NCI-H1436 treated with DMSO at 0.1 percent for 48 hours (cell line): ENCODE measurements around the gene ZNF598.

Experiments used
- DNase-seq: peaks from one replicate; lab custom pipeline; 2025; lab: John Stamatoyannopoulos, UW

The ZNF598 gene

DNA sequence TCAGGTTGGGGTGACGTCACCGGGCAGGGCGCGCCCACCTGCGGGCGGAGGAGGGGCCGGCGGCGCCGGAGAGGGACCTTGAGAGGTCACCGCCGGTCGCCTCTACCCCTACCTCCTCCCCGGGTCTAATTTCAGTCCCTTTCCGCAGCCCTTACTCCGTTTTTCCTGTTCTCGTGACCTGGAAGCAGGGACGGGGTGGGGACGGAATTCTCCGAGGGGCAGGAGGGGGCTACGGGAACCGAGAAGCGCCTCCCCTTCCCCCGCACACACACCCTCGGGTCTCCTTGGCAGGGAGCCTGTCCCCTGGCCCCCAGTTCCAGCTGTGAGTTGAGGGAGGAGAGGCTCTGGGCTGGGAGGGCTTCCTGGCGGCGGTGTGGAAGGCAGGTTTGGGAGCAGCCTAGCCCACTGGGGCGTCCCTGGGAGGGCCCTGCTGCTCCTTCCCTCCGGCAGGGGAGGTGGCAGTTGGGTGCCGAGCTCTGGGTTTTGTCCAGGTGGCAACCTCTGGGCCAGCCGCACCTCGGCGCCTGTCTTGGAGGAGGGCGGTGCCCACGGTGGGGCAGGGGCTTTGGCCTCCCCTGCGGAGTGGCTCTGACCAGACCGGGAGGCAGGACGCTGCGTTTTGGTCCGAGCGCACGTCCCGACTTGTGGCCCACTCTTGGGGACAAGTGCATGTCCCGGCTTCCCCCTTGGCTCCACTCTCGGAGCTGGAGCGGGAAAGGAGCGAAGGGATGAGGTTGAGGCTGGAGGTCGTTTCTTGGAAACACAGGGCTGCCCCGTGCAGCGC, 19.1 kb downstream of the ZNF598 start:
- no peak for DNase-seq

DNA sequence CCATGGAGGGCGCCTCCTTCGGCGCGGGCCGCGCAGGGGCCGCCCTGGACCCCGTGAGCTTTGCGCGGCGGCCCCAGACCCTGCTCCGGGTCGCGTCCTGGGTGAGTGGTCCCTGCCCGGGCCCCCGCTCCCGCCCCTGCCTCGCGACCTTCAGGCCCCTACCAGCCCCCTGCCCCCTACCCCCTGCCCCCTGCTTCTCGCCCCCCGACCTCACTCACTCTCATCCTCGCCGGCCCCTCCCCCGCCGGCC, 19.6 kb downstream of the ZNF598 start:
- DNase-seq: no peak

DNA sequence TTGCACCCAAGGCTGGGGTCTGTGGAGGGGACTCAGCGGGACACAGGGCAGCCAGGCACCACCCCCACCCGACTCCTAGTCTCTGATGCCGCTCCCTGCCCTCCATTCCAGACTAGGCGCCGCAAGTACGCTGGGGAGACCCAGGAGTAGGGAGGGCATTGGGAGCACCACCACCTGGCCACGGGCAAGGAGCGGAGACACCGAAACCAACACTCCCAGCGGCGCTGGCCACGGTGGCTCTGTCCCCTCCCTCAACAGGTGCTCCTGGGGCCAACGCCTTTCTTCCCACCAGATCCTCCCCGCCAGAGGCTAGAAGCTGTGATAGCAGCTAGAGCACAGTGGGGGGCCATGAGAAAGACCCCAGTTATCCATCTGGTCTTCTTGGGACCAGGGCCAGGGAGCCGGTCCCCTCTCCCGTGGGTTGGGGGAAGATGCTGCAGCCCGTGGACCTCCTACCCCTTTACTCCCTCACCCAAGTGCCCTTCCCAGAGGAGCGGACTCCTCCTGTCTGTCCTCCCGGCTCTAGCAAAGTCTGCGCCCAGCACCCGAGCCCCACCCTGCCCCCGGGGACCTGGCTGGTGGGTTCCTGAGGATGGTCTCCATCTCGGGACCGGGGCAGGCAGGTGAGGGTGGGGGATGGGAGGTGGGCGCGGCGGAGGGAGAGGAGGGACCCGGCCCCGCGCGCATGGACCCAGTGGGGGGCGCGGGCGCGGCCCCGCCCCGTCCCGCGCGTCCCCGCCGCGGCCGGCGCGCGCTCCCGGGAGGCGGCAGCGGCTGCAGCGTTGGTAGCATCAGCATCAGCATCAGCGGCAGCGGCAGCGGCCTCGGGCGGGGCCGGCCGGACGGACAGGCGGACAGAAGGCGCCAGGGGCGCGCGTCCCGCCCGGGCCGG, 20.2 kb downstream of the ZNF598 start, which contains the start of gene SYNGR3:
Gene SYNGR3, plus strand, starts transcription at position 762 of the 892 bp plus-strand sequence. CDS start 133 bp downstream, outside the sequence.
- no peak for DNase-seq

DNA sequence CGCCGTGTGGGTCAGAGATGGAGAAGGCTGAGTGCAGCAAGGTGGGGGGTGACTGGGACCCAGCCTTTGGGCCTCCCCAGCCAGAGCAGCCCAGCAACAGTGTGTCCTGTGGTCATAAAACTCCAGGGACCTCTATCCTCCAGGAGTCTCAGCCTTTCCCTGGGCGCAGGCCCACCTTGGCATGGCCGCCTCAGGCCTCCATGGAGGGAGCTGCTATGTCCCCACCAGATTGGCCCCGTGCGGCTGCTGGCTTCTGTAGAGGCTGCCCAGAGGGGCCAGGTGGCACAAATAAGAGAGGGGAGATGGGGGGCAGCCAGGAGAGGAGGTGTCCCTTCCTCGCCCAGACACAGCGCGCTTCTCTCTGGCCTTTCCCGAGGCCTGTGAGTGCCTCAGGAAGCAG, 22.4 kb downstream of the ZNF598 start:
- DNase-seq: no peak

DNA sequence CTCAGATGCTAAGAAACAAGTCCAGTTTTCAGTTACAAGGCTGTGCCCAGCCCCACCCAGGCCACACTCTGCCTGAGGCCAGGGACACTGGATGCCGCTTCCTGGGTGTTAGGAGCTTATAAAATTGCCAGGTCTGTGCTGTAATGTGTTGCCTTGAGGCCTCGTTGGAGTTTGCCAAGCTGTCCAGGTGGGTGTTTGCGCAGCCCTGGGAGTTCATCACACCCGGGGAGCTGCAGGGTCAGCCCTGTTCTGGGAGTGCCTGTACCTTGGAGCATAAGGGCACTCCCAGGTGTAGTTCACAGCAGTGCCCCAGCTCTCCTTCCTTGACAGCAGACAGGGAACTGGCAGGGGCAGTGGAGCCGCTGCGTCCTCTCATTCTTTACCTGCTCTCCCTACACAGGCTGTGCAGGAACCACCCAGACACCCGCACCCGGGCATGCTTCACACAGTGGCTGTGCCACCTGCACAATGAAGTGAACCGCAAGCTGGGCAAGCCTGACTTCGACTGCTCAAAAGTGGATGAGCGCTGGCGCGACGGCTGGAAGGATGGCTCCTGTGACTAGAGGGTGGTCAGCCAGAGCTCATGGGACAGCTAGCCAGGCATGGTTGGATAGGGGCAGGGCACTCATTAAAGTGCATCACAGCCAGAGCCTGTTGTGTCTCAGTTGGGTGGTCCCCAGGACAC, 24.0 kb downstream of the ZNF598 start:
- no peak for DNase-seq

DNA sequence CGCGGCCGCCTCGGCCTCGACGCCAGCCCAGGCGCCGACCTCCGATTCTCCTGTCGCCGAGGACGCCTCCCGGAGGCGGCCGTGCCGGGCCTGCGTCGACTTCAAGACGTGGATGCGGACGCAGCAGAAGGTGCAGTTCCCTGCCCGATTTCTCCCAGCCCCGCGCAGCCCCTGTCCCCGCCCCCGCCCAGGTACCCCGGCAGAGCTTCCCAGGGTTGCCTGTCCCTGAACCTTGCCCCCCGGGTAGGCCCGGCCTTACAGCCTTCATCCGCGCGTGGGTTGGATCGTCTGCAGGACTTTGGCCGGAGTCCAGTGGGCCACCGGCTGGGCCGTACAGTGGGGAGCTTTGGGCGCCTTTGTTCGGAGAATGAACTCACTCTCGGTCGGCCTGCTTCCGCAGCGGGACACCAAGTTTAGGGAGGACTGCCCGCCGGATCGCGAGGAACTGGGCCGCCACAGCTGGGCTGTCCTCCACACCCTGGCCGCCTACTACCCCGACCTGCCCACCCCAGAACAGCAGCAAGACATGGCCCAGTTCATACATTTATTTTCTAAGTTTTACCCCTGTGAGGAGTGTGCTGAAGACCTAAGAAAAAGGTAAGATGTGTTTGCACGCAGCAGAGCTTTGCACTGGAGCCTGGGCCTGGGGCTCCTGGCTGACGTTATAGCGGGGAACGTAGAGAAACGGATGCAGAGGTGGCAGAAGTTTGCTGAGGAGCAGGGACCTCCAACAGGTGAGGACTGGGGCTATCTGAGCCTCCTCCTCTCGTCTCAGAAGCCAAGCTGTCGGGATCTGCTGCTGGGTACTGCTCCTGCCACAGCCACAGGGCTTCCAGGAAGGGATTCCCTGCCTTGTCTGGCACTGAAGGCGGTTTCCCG, 25.0 kb downstream of the ZNF598 start:
- DNase-seq: no peak

DNA sequence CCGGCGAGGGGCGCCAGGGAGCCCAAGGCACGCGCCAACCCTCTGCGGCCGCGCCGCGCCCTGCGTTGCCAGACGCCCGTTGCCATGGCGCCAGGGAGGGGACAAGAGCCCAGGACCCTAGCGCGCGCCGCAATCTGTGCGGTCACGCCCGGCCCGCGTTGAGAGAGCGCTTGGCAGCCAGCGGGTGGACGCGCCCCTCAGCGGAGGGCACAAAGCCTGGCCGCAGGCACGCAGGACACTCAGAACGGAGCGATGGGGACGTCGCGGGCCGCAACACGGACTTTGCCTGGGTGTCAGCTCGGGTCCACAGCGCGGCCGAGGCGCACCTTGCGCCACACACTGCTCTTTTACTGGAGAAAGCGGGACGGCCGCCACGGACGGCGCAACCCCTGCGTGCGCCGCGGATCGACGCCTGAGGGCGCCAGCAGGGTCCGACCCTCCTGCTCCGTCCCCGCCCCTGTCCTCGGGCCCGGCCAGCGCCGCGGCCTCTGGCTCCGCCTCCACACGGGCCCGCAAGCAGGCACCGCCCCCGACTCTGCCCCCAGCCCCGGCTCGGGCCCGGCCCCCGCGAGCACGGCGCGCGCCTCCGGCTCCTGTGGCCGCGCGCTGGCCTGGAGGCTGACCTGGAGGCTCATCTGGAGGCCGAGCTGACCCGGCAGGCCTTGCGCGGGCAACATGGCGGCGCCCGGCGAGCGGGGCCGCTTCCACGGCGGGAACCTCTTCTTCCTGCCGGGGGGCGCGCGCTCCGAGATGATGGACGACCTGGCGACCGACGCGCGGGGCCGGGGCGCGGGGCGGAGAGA, 25.9 kb downstream of the ZNF598 start, which contains the start of gene GFER:
Gene GFER, plus strand, starts transcription at position 650 of the 803 bp plus-strand sequence. Its CDS starts 26 bp downstream, at position 676.
- DNase-seq: no peak

DNA sequence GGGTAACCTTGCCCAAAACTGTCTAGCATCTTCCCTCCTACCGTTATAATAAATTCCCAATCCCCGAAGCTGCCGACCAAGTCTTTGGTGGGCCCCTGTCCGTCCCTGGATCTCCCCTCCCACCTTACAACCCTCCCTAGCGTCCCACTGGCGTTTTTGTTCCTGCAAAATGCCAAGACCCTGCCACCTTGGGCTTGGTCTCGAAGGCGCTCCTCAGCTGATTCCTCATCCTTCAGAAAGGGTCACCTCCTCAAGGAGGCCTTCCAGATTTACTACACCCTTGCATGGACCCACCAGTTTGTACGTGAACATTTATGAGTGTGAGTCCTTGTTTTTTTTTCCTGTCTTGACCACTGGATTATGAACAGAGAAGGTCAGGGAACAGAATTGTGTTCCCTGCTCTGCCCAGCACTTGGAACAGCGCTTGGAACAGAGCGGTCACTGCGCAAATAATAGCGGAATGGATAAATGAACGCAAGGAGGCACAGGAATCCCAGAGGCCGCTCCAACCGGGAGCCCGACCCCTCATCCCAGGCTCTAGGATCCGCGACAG, 26.6 kb downstream of the ZNF598 start:
- no peak for DNase-seq

DNA sequence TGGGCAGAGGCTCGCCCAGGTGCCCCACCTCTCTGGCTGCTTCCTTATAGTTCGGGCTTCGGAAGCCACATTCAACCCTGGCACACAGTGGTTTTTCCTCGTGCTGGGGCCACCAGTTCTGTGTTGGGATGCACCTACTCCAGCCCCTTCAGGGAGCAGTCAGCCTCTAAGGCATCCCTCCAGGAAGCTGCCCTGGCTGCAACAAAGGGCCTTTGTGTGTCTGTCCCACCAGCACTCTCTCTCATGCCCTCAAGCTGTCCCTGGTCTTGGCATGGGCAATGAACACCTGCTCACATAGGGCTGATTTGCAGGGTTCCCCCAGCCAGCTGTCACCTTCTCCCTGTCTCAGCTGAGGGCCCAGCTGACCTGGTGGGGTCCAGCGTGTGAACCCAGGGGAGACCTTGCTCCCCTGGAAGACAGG, 27.6 kb downstream of the ZNF598 start:
- DNase-seq: no peak

DNA sequence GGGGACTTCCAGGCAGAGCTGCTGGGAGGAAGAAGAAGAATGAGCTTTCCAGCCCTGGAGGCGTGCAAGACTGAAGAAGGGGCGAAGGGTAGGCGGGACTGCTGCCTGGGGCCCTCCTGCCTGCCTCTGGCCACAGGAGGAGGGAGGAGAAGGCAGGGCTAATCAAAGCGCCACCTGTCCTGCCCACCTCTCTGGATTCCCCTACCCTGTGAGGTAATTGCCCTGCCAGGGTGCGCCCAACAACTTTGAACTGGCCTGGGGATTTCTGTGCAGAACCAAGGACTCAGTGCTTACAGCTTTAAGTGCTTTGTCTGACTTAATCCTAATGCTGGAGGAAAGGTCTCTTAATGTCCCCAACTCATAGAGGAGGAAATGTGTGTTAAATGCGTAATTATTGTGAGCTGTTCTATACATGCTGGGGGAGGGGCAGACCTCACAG, 28.2 kb downstream of the ZNF598 start, which contains the start of gene NOXO1:
Gene NOXO1, minus strand, starts transcription at position 72 of the 439 bp plus-strand sequence. CDS start 290 bp downstream, outside the sequence.
- DNase-seq: no peak

DNA sequence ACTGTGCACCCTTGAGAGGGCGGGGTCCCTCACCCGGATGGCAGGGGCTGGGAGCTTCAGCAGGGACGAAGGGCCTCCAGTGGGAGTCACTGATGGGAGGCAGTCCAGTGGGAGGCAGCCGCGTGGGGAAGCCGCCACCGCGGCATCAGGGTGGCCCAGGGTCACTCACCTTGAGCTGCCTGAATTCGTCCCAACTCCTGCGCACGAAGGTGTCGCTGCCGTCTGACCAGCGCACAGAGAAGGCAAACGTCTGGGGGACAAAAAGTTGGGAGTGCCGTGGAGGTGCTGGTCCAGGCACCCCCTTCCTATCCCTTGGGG, 28.9 kb downstream of the ZNF598 start:
- no peak for DNase-seq

DNA sequence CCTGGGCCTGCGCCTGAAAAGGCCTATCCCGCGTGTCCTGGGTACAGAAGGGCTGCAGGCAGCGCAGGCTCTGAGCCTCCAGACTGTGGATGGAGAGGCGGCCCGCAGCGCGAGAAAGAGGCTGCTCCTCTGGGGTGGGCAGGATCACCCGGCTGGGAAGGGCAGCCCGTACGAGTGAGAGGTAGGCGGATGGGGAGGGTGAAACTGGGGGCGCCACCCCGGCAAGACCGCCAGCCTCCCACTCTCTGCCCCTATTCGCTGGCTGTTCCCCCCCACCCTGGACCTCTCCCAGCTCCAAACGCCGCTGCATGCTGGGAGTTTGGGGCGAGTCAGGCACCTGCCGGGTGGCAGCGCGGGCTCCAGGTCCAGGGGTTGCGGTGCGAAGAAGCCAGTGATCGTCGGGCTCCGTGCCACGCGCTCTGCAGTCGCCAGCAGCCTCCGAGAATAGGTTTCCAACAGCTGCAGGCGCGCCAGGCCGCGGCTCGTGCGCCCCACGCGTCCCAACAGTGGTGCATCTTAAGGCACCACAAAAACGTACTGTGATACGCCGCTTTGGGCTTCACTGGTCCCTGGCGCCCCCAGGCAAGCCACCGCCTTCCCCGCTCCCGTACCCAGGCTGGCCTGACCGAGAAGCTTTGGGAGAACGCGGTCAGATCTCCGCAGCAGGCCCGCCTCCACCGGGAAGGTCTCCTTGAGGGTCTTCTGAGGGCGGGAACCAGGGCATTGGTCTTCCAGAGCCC, 29.4 kb downstream of the ZNF598 start:
- DNase-seq: no peak

DNA sequence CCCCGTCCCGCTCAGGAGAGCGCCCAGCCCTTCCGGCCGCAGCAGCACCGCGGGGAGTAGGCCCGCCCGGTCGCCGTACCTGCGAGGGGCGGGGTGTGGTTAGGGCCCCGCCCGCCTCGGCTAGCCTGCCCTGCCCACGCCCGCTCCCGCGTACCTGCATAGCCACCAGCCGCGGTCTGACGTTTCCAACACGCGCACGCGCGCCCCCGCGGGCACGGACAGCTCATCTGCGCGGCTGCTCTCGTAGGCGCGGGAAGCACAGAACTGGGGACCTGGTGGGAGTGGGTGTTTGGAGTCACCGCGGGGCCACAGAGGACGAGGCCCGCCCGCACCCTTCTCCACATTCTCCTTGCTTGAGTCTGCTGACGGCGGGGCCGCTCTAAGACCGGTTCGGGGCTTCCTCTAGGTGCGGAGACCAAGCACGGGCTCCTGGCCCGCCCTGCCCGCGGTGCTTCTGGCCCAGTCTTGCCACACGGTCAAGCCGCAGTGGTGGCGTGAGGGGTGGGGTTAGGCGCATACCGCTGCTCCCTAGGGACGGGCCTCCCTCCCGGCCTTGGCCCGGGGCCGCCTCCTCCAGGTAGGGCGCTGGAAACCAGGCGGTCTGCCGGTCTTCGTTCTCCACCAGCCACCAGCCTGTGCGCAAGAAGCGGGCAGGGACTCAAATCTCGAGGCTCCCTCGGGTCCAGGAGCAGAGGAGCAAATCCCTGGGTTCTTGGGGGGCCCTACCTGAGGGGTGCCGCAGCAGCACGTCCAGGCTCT, 30.2 kb downstream of the ZNF598 start:
- no peak for DNase-seq

DNA sequence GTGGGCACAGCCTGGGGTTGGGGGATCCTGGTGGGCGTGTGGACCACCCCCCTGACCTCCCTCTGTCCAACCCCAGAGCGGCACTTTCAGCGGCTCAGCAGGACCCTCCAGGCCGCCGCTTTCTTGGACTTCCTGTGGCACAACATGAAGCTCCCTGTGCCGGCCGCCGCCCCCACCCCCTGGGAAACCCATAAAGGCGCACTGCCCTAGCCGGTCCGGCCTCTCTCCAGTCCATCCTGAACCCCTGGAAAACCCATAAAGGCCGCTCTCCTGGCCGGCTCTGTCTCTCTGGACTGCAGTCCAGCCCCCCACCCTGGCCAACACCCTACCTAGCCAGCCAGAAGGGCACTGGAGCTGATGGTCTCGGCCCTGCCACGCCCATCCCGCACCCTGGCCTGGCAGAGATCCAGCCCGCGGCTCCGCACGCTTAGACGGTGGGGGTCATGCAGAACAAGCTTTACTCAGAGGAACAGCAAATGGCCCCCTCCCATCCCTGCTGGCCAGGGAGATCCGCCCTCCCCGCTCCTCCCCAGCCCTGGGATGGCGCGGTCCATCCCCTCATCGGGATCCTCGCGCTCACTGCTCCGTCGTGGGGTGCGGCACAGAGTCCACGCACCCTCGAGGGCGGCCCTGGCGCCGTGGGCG, 31.0 kb downstream of the ZNF598 start:
- DNase-seq: no peak

DNA sequence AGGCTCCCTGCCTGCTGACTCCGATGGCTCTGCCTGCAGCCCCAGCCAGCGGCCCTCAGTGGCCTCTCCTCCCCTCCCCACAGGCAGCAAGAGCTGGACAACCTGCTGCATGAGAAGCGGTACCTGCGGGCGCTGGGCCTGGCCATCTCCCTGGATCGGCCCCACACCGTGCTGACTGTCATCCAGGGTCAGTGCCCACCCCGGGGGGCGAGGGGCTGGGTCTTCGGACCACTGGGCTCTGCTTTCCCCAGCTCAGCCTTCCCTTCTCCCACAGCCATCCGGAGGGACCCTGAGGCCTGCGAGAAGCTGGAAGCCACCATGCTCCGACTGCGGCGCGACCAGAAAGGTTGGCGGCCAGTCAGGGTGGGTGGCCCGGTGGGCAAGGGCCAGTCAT, 31.7 kb downstream of the ZNF598 start:
- no peak for DNase-seq

DNA sequence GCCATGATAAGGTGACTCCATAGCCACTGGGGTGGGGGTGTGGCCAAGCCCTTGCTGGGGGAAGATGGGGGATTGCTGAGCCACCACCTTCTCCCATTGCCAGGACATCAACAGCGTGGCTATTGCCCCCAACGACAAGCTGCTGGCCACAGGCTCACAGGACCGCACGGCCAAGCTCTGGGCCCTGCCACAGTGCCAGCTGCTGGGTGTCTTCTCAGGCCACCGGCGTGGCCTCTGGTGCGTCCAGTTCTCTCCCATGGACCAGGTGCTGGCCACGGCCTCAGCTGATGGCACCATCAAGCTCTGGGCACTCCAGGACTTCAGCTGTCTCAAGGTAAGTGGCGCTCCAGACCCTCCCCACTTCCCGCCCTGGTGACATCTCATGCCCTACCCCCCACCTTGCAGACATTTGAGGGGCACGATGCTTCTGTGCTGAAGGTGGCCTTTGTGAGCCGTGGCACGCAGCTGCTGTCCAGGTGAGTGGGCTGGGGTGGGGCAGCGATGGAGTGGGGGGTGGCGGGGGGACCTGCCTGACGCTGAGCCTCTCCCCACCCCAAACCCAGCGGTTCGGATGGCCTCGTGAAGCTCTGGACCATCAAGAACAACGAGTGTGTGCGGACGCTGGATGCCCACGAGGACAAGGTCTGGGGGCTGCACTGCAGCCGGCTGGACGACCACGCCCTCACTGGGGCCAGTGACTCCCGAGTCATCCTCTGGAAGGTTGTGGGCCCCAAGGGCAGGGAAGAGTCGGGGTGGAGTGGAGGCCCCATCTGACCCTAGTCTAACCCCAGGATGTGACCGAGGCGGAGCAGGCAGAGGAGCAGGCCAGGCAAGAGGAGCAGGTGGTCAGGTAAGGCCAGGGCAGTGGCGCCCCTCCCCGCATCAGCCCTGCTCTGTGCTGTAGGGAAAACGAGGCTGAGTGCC, 32.4 kb downstream of the ZNF598 start:
- no peak for DNase-seq

DNA sequence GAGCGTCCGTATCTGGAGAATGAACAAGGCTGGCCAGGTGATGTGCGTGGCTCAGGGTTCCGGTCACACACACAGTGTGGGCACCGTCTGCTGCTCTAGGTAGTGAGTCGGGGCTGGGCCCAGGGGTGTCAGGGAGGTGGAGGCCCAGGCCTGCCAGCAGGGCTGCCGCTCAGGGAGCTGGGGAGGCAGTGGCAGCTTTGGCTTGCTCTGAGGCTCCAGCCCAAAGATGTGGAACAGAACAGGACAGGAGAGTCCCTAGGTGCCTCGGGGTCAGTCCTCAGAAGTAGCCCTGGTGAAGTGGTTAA, 33.5 kb downstream of the ZNF598 start:
- no peak for DNase-seq
